HepG2 (cell line): ENCODE measurements around the gene GPT2. TPM values are rescaled to one million over a fixed set of nuclear protein-coding genes. Genes with fewer than 3 reads are reported as not detected.

Experiments
- ATM ChIP-seq: fragments of 450-650 bp; IDR thresholded peaks from 2 replicates; pipeline ENCODE4 v1.7.1; 2017; ENCODE audit warnings: mild to moderate bottlenecking, borderline replicate concordance
- EEA1 ChIP-seq: sonication (generic); formaldehyde crosslinking; IDR thresholded peaks from 2 replicates; pipeline ENCODE4 v1.5.1; 2020; ENCODE audit warnings: mild to moderate bottlenecking, missing genetic modification reagents, borderline replicate concordance
- JUND ChIP-seq: sonication (generic); formaldehyde crosslinking; IDR thresholded peaks from 2 replicates; pipeline ENCODE4 v1.8.0; 2022; ENCODE audit warnings: mild to moderate bottlenecking, missing genetic modification reagents
- MED1 ChIP-seq: sonication (generic); formaldehyde crosslinking; IDR thresholded peaks from 2 replicates; pipeline ENCODE4 v1.4.0; 2020; ENCODE audit warnings: missing genetic modification reagents
- PAWR ChIP-seq: sonication (generic); formaldehyde crosslinking; IDR thresholded peaks from 2 replicates; pipeline ENCODE4 v1.4.0; 2020; ENCODE audit warnings: missing genetic modification reagents, mild to moderate bottlenecking, borderline replicate concordance
- SMARCC2 ChIP-seq: fragments of 450-650 bp; IDR thresholded peaks from 2 replicates; pipeline ENCODE4 v1.6.1; 2017; ENCODE audit warnings: antibody characterized with exemption, mild to moderate bottlenecking
- SNAI1 ChIP-seq: sonication (generic); formaldehyde crosslinking; IDR thresholded peaks from 2 replicates; pipeline ENCODE4 v1.5.0; 2020; ENCODE audit warnings: mild to moderate bottlenecking, missing genetic modification reagents, borderline replicate concordance
- SOX5 ChIP-seq: IDR thresholded peaks from 2 replicates; pipeline ENCODE4 v1.6.1; 2016; ENCODE audit warnings: borderline replicate concordance
- USF2 ChIP-seq, 2 experiments: sonication (generic) in 1 of 2; formaldehyde crosslinking in 1 of 2; IDR thresholded peaks; 2 replicates each; pipeline versions ENCODE4 v1.5.1 to v1.6.1; 2011 to 2020; ENCODE audit warnings: borderline replicate concordance in 1 of 2, low read depth in 1 of 2, low read length in 1 of 2, mild to moderate bottlenecking in 1 of 2, missing genetic modification reagents in 1 of 2, moderate library complexity in 1 of 2
- ZBTB20 ChIP-seq: sonication (generic); formaldehyde crosslinking; IDR thresholded peaks from 2 replicates; pipeline ENCODE4 v1.8.1; 2023; ENCODE audit warnings: missing genetic modification reagents, low read depth, mild to moderate bottlenecking, borderline replicate concordance
- ZFAT ChIP-seq: sonication (generic); formaldehyde crosslinking; conservative IDR thresholded peaks from 2 replicates; pipeline ENCODE4 v1.8.1; 2023; ENCODE audit warnings: missing genetic modification reagents, inconsistent platforms
- ZFP62 ChIP-seq: sonication (generic); formaldehyde crosslinking; IDR thresholded peaks from 2 replicates; pipeline ENCODE4 v1.4.0; 2020; ENCODE audit warnings: missing genetic modification reagents
- ZNF138 ChIP-seq: sonication (generic); formaldehyde crosslinking; IDR thresholded peaks from 2 replicates; pipeline ENCODE4 v1.5.0; 2020; ENCODE audit warnings: mild to moderate bottlenecking, low read depth, missing genetic modification reagents
- ZNF333 ChIP-seq: sonication (generic); formaldehyde crosslinking; IDR thresholded peaks from 2 replicates; pipeline ENCODE4 v1.4.0; 2020; ENCODE audit warnings: mild to moderate bottlenecking, missing genetic modification reagents, borderline replicate concordance
- ZNF432 ChIP-seq: sonication (generic); formaldehyde crosslinking; IDR thresholded peaks from 2 replicates; pipeline ENCODE4 v1.5.0; 2020; ENCODE audit warnings: missing genetic modification reagents, mild to moderate bottlenecking, borderline replicate concordance
- ZNF547 ChIP-seq: sonication (generic); formaldehyde crosslinking; IDR thresholded peaks from 2 replicates; pipeline ENCODE4 v1.5.1; 2020; ENCODE audit warnings: mild to moderate bottlenecking, missing genetic modification reagents
- ZNF550 ChIP-seq: sonication (generic); formaldehyde crosslinking; IDR thresholded peaks from 2 replicates; pipeline ENCODE4 v1.4.0; 2020; ENCODE audit warnings: mild to moderate bottlenecking, missing genetic modification reagents, borderline replicate concordance
- ZNF768 ChIP-seq: sonication (generic); formaldehyde crosslinking; IDR thresholded peaks from 2 replicates; pipeline ENCODE4 v1.4.0; 2020; ENCODE audit warnings: missing genetic modification reagents
- polyA plus RNA-seq, 8 experiments: library from polyadenylated mRNA; depleted of rRNA in 3 of 8; stranded (reverse) in 7 of 8; unstranded in 1 of 8; fragments of >200 nt; fragmentation: Illumina TruSeq in 4 of 8; extraction: Trizol in 4 of 8; gene quantifications; 2 replicates each; pipeline versions ENCODE4 v1.2.1 to v1.2.3, GENCODE V29; 2011 to 2016; ENCODE audit warnings: low read depth in 4 of 8, missing spikeins in 1 of 8, mixed read lengths in 1 of 8; ENCODE audit not compliant: insufficient read depth in 1 of 8
- total RNA-seq, 5 experiments: library from RNA; depleted of rRNA; stranded (reverse); fragments of >200 nt; fragmentation: Illumina TruSeq; extraction: Trizol; gene quantifications; 2 replicates each; pipeline ENCODE4 v1.2.3, GENCODE V29; 2016; ENCODE audit warnings: low read depth in 1 of 5
- TF ChIP-seq, protein P1 (sequence below): sonication (generic); formaldehyde crosslinking; IDR thresholded peaks from 2 replicates; pipeline ENCODE4 v1.4.0; 2020; ENCODE audit warnings: missing genetic modification reagents
- TF ChIP-seq, protein P2 (sequence below): sonication (generic); formaldehyde crosslinking; conservative IDR thresholded peaks from 2 replicates; pipeline ENCODE4 v1.8.0; 2022; ENCODE audit warnings: missing genetic modification reagents

GPT2 gene
- total and polyA plus RNA-seq, 2 of the 13 experiments (the other 11 are each of a cell fraction or from before 2014, with no cell fraction given), result 138 to 267 TPM

DNA sequence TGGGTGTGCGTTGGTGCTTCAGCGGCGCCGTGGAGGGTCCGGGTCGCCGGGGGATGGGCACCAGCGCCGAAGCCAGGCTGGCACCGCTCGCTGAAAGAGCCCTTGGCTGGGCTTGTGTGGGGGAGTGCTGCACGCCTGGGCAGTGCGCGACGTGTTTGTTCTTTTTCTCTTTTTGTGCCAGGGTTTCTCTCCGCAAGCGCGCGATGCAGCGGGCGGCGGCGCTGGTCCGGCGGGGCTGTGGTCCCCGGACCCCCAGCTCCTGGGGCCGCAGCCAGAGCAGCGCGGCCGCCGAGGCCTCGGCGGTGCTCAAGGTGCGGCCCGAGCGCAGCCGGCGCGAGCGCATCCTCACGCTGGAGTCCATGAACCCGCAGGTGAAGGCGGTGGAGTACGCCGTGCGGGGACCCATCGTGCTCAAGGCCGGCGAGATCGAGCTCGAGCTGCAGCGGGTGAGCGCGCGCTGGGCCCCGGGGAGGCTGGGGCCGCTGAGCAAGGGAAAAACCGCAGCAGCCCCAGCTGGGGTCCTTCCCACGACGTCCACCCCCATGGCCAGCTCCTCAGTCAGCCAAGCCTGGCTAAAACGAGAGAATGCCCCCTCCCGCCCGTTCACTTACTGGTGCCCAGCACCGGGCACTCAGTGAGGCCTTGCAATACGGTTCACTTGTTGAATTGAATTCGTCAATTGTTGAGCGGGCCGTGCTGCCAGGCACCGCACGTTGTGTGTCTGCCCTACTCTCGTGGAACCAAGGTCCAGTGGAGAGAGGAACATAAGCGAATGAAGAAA, 541 bp downstream of the GPT2 start (continued):
- TF ChIP-seq, protein P1, sequence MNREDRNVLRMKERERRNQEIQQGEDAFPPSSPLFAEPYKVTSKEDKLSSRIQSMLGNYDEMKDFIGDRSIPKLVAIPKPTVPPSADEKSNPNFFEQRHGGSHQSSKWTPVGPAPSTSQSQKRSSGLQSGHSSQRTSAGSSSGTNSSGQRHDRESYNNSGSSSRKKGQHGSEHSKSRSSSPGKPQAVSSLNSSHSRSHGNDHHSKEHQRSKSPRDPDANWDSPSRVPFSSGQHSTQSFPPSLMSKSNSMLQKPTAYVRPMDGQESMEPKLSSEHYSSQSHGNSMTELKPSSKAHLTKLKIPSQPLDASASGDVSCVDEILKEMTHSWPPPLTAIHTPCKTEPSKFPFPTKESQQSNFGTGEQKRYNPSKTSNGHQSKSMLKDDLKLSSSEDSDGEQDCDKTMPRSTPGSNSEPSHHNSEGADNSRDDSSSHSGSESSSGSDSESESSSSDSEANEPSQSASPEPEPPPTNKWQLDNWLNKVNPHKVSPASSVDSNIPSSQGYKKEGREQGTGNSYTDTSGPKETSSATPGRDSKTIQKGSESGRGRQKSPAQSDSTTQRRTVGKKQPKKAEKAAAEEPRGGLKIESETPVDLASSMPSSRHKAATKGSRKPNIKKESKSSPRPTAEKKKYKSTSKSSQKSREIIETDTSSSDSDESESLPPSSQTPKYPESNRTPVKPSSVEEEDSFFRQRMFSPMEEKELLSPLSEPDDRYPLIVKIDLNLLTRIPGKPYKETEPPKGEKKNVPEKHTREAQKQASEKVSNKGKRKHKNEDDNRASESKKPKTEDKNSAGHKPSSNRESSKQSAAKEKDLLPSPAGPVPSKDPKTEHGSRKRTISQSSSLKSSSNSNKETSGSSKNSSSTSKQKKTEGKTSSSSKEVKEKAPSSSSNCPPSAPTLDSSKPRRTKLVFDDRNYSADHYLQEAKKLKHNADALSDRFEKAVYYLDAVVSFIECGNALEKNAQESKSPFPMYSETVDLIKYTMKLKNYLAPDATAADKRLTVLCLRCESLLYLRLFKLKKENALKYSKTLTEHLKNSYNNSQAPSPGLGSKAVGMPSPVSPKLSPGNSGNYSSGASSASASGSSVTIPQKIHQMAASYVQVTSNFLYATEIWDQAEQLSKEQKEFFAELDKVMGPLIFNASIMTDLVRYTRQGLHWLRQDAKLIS (CRISPR knock-in tag), result peak; percentile 57; the same call in 1 of the 2 replicates
- 0 out of 2 replicates have a peak, but pooled peaks have one; percentile 16 for TF ChIP-seq ZNF138 (CRISPR knock-in tag)
- TF ChIP-seq SNAI1 (CRISPR knock-in tag), result peak; percentile 50
- peak; percentile 79; the same call in 1 of the 2 replicates for TF ChIP-seq ZNF550 (CRISPR knock-in tag)
- TF ChIP-seq ZFP62 (CRISPR knock-in tag), result no peak
- TF ChIP-seq PAWR (CRISPR knock-in tag), result no peak
- TF ChIP-seq MED1 (CRISPR knock-in tag), result peak; percentile 30; the same call in 1 of the 2 replicates
- no peak for TF ChIP-seq ATM
- 0 out of 2 replicates have a peak, but pooled peaks have one; percentile 59 for TF ChIP-seq ZFAT (CRISPR knock-in tag)
- no peak for TF ChIP-seq SOX5 (CRISPR knock-in tag)
- no peak for TF ChIP-seq ZNF333 (CRISPR knock-in tag)
- no peak for TF ChIP-seq ZBTB20 (CRISPR knock-in tag)
- peak; percentile 25; the same call in 1 of the 2 replicates for TF ChIP-seq ZNF768 (CRISPR knock-in tag)
- TF ChIP-seq EEA1 (CRISPR knock-in tag), result no peak
- TF ChIP-seq USF2 (IDR thresholded peaks at IDR 0.05; ENCODE audit: low read depth, low read length), result no peak
- no peak for TF ChIP-seq USF2 (CRISPR knock-in tag; IDR thresholded peaks at IDR 0.05; ENCODE audit: borderline replicate concordance)
- TF ChIP-seq, protein P2, sequence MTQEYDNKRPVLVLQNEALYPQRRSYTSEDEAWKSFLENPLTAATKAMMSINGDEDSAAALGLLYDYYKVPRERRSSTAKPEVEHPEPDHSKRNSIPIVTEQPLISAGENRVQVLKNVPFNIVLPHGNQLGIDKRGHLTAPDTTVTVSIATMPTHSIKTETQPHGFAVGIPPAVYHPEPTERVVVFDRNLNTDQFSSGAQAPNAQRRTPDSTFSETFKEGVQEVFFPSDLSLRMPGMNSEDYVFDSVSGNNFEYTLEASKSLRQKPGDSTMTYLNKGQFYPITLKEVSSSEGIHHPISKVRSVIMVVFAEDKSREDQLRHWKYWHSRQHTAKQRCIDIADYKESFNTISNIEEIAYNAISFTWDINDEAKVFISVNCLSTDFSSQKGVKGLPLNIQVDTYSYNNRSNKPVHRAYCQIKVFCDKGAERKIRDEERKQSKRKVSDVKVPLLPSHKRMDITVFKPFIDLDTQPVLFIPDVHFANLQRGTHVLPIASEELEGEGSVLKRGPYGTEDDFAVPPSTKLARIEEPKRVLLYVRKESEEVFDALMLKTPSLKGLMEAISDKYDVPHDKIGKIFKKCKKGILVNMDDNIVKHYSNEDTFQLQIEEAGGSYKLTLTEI (CRISPR knock-in tag), result no peak
- no peak for TF ChIP-seq SMARCC2
- TF ChIP-seq ZNF547 (CRISPR knock-in tag), result peak; percentile 22
- TF ChIP-seq JUND (CRISPR knock-in tag), result no peak; the same call in 1 of the 2 replicates
- 0 out of 2 replicates have a peak, but pooled peaks have one; percentile 83 for TF ChIP-seq ZNF432
